Measurements from ENCODE around the gene ACOT9. TPM values are rescaled to one million over a fixed set of nuclear protein-coding genes. Genes with fewer than 3 reads are reported as not detected.
"Not testable (repeated sequence)": the region's sequence is repeated elsewhere in the genome, so short reads cannot be mapped to it uniquely, and the experiment has no call there.

The ACOT9 gene
- total RNA-seq, 1 donor from 2014 or later, result 66.4 TPM

GRCh38 chrX:23704673-23705206, 38.3 kb downstream of the ACOT9 start:
- no peak for DNase-seq (ENCODE audit: low read depth in 2 of 2)

DNA sequence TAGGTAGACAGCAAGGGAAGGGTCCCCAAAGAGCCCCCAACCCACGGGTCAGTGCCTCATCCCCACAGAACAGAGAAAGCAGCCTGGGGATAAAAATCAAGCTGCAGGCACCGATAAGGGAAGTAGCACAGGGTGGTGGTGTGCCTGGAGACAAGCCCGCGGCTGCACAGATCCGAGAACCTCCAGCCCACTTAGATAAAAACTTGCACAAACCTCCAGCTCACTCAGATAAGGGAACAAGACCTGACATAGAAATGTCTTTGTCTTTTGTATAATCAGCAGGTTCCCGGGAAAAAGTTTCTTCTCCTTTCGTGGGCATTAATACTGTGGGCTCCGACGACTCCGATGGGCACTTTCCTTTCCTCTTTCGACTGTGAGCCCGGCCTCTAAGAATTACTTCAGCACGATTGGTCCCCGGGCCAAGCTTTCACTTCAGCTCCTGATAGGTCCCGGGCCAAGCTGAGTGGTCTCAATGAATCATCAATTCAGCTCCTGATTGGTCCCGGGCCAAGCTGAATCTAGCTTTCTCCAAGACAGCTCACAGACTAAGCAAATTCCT, 43.4 kb downstream of the ACOT9 start:
- peak in 1 of 2 donors; percentile 2 for DNase-seq (ENCODE audit: low read depth in 2 of 2)

DNA sequence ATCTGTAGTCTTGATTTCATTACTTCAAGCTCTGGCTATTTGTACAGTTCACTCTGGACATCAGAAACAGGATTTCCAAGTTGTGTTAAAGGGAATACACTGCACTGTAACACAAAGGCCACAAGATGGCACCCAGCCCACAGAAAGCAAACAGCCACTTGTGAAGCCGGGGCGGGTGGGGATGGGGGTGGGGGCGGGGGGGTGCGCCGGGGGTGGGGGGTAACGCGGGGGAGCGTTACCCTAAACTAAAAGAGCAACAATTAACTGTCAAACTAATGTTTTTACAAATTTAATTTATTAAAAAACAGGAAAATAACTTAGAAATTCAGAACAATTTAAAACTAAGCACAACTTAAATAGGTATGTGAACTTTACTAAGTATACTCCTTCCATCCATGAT, 48.5 kb downstream of the ACOT9 start:
- DNase-seq (ENCODE audit: low read depth in 2 of 2), result peak; percentile 49 to 60

DNA sequence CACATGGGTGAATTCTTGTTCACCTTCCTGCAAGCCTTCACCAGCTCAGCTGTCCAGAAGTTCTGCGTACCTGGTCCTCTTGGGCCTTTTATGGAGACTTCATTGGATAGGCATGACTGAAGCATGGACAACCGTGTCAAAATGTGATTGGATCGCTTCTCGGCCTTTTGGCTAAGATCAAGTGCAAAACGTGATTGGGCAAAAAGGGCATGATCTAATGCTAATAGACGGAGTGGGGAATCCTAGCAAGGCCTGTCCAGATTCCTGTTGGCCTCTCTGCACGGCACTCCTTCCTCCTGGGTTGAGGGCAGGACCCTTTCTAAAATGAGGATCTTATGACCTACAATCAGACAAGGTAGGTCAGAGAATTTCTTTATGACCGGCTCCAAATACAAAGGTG, 50.9 kb downstream of the ACOT9 start:
- DNase-seq (ENCODE audit: low read depth in 2 of 2), result no peak

- DNase-seq (ENCODE audit: low read depth in 2 of 2), result not testable (repeated sequence)
Measured at GRCh38 chrX:23676486-23676885, 66.6 kb downstream of the ACOT9 start.

GRCh38 chrX:23673108-23673507, 70.0 kb downstream of the ACOT9 start:
- peak in 1 of 2 donors; percentile 11 for DNase-seq (ENCODE audit: low read depth in 2 of 2)

DNA sequence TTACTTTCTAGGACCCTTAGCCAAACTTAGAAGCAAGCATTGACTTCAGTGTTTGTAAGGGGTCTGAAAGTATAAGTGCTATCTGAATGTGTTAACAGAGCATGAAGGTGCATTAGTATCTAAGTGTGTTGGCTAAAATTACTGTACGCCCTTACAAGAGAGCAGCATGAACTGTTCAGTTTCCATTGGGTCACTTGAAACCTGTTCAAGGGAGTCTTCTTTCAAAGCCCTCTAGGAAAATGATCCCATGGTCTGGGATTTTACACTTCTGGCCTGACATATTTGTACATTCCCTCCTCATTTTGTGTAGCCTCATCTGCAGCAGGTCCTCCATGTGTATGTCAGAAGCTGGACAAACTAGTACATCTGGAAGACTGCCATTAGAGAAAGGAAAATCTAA, 72.5 kb downstream of the ACOT9 start:
- DNase-seq (ENCODE audit: low read depth in 2 of 2), result no peak

GRCh38 chrX:23668335-23668734, 74.7 kb downstream of the ACOT9 start:
- DNase-seq (ENCODE audit: low read depth in 2 of 2), result peak in 1 of 2 donors; percentile 3

DNA sequence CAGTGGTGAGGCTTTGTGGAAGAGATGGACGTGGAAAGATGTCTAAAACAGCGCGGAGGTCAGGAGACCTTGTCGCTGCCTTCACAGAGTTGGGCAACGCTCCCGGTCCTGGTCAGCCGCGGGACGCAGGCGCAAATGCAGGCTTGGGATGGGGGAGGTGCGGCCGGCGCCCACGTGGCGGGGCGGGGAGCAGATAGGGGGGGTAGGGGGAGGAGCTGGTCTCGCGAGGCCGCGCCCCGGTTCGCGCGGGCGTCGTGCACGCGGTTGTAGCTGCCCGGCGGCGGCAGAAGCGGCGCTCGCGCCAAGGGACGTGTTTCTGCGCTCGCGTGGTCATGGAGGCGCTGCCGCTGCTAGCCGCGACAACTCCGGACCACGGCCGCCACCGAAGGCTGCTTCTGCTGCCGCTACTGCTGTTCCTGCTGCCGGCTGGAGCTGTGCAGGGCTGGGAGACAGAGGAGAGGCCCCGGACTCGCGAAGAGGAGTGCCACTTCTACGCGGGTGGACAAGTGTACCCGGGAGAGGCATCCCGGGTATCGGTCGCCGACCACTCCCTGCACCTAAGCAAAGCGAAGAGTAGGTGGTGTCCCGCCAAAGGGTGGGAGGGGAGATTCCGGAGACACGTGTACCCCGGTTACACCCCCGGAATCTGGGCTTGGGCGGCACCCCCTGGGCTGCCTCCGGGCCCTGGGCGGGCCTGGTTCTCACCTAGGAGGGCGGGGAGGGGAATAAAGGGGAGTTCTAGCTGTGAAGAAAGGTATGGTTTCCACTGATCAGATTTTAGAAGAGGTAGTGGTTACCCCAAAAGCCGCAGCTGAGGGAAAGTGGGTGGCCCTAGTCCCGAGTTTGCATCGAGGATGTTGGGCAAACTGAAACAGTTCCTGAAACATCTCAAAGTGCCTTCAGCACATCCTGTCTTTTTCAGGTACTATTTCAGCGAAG, 75.6 kb downstream of the ACOT9 start, which contains the start of gene PRDX4:
PRDX4 (plus strand) TSS at position 255 of the 939 bp plus-strand sequence; CDS start at position 333, 78 bp downstream.
- peak; percentile 69 to 89 for DNase-seq (ENCODE audit: low read depth in 2 of 2)

GRCh38 chrX:23666282-23666681, 76.8 kb downstream of the ACOT9 start:
- no peak for DNase-seq (ENCODE audit: low read depth in 2 of 2)

DNA sequence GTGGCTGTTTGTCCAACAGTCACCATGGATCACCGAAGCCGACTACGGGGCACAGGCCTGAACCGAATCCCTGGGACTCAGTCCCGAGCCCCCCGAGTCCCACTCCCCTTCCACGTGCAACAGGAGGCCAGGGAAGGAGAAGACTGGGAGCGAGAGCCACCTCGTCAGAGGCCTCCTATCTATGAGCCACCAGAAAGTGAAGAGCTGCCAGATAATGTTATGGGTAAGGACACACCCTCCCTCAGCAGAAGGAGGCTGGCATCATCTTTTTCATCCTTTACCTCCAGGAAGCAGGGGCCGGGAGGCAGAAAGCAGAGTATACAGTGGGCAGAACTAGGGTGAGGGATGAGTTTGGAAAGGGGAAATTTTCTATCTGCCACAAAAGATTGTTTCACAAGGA, 78.6 kb downstream of the ACOT9 start:
- DNase-seq (ENCODE audit: low read depth in 2 of 2), result no peak

GRCh38 chrX:23662853-23663252, 80.2 kb downstream of the ACOT9 start:
- DNase-seq (ENCODE audit: low read depth in 2 of 2), result no peak

- DNase-seq (ENCODE audit: low read depth in 2 of 2), result no peak
Measured at GRCh38 chrX:23662187-23662586, 80.9 kb downstream of the ACOT9 start.

DNA sequence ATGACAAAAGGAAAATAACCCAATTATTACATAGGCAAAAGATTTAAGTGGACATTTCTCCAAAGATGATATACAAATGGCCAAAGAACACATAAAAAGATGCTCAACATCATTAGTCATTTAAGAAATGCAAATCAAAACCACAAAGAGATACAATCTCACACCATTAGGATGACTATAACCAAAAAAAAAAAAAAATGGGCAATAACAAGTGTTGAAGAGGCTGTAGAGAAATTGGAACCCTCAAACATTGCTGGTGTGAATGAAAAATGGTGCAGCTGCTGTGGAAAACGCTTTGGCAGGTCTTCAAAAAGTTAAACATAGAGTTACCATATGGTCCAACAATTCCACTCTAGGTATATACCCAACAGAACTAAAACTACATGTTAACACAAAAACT, 81.4 kb downstream of the ACOT9 start:
- no peak for DNase-seq (ENCODE audit: low read depth in 2 of 2)

DNA sequence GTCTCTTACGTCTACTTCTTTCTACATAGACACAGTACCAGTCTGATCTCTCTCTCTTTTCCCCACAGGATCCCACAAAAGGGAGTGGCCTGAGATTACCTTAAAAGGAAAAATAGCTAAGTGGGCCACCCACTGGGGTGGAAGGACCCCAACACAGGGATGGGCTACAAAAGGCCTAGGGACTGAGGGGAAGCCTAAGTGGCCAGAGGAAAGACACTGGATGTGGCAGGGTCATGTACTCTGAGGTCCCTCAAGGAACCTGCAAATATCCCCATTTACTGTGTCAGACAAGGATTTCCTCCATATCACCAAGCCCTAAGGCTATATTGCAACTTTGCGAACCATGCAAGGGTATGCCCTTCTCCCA, 82.3 kb downstream of the ACOT9 start:
- no peak for DNase-seq (ENCODE audit: low read depth in 2 of 2)

GRCh38 chrX:23660083-23660765, 82.9 kb downstream of the ACOT9 start:
- DNase-seq (ENCODE audit: low read depth in 2 of 2), result not testable (repeated sequence)

DNA sequence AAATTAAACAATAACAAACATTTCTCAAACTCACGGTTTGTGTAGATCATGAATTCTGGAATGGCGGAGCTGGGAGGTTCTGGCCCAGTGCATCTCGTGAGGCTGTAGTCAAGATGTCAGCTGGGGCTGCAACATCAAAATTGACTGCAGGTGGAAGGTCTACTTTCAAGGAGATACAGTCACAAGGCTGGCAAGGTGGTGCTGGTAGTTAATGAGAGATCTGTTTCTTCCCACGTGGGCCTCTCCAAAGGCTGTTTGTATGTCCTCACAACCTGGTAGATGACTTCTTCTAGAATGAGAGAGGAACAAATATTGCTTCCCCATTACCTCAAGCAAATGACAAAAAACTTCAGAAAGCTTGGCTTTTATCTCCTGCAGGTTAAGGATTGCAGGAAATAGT, 83.7 kb downstream of the ACOT9 start:
- DNase-seq (ENCODE audit: low read depth in 2 of 2), result no peak

DNA sequence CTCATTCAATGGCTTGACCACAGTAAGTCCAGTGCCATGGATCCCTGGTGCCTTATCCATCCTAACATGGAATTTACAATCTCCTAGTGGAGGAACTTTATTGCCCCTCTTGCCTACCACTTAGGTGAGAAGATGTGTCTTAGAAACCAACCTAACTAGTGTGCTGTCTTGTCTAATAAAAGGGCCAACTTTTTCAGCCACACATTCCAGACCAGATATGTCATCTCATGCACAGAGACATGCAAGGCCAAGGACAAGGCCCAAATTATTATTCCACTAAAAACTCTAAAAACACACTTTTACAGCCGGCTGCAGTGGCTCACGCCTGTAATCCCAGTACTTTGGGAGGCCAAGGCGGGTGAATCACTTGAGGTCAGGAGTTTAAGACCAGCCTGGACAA, 86.4 kb downstream of the ACOT9 start:
- no peak for DNase-seq (ENCODE audit: low read depth in 2 of 2)

- DNase-seq (ENCODE audit: low read depth in 2 of 2), result no peak
Measured at GRCh38 chrX:23656091-23656490, 87.0 kb downstream of the ACOT9 start.
